ENCODE measurements around the gene MAPKAP1. TPM values are rescaled to one million over a fixed set of nuclear protein-coding genes. Genes with fewer than 3 reads are reported as not detected.

The MAPKAP1 gene
- total and polyA plus RNA-seq, 9 of the 15 experiments (the other 6 are each of a cell fraction or from before 2014, with no cell fraction given): 2.6 to 82.1 (median 61.1) TPM

GRCh38 chr9:125730168-125730567 lies 23.2 kb upstream of the MAPKAP1 start:
- Histone ChIP-seq H3K36me3 (ENCODE audit: control insufficient read depth, insufficient read depth, low read length) (no peaks in the 10 kb centered on the region), H3K4me1 (replicated peaks in 1 of 2; ENCODE audit: control insufficient read depth in 2 of 2, insufficient read depth in 2 of 2, low read length in 2 of 2) (no peaks in the 10 kb centered on the region), H3K79me2 (ENCODE audit: control insufficient read depth, insufficient read depth, low read length) (no peaks in the 10 kb centered on the region), H4K20me1 (replicated peaks; ENCODE audit: control insufficient read depth, insufficient read depth, low read length) (no peaks in the 10 kb centered on the region), H3K4me3 (no peak overlapping the region), H2AFZ (ENCODE audit: low read depth, low read length) (no peak overlapping the region), H3K9ac (ENCODE audit: insufficient read depth in 1 of 2, low read depth in 2 of 2, low read length in 2 of 2) (no peak overlapping the region), H3K9me1 (ENCODE audit: control insufficient read depth, insufficient read depth, low read length) (no peaks in the 10 kb centered on the region), H3K4me2 (ENCODE audit: insufficient read depth, low read length) (no peak overlapping the region), H3K27ac (ENCODE audit: extremely low read depth, low read depth, low read length) (no peak overlapping the region), H3K9me3 (replicated peaks; ENCODE audit: control insufficient read depth, insufficient read depth, low read depth, low read length) (no peaks in the 10 kb centered on the region), H3K27me3 (ENCODE audit: control insufficient read depth in 2 of 2, insufficient read depth in 2 of 2, low read length in 2 of 2) (peaks cover 8 to 11% of the 10 kb centered on the region in 2 experiments; a peak in 4 of 5 replicates)
- TF ChIP-seq MAX (CRISPR knock-in tag; IDR thresholded peaks at IDR 0.05): no peak
- TF ChIP-seq BRD4 (IDR thresholded peaks at IDR 0.05): no peak
- TF ChIP-seq ZFP36 (IDR thresholded peaks at IDR 0.05; ENCODE audit: low read depth, low read length, partially characterized antibody): no peak
- no peak for TF ChIP-seq ADNP (tag; IDR thresholded peaks at IDR 0.05)
- TF ChIP-seq SAFB (IDR thresholded peaks at IDR 0.05; ENCODE audit: borderline replicate concordance, low read depth, low read length): no peak
- no peak for TF ChIP-seq RBM14 (IDR thresholded peaks at IDR 0.05; ENCODE audit: borderline replicate concordance, insufficient read depth, low read depth, low read length)
- no peak for TF ChIP-seq ZNF586 (CRISPR knock-in tag; conservative IDR thresholded peaks at IDR 0.05)
- no peak for TF ChIP-seq CGGBP1 (CRISPR knock-in tag; IDR thresholded peaks at IDR 0.05)
- no peak for TF ChIP-seq STAT5A (IDR thresholded peaks at IDR 0.05; ENCODE audit: borderline replicate concordance, low read length)
- no peak for TF ChIP-seq IRF2 (CRISPR knock-in tag; IDR thresholded peaks at IDR 0.05)
- TF ChIP-seq ATF1 (CRISPR knock-in tag; IDR thresholded peaks at IDR 0.05): no peak
- TF ChIP-seq ATF1 (tag; IDR thresholded peaks at IDR 0.05): no peak
- TF ChIP-seq WHSC1 (IDR thresholded peaks at IDR 0.05; ENCODE audit: low read length): no peak
- TF ChIP-seq SNIP1 (IDR thresholded peaks at IDR 0.05; ENCODE audit: low read depth): no peak
- TF ChIP-seq TBL1XR1 (IDR thresholded peaks at IDR 0.05; ENCODE audit: low read length in 2 of 2): no peak
- no peak for TF ChIP-seq RREB1 (CRISPR knock-in tag; IDR thresholded peaks at IDR 0.05)
- TF ChIP-seq KLF10 (CRISPR knock-in tag; IDR thresholded peaks at IDR 0.05): no peak
- no peak for TF ChIP-seq RFX5 (IDR thresholded peaks at IDR 0.05; ENCODE audit: low read depth, low read length)
- no peak for TF ChIP-seq ETV5 (CRISPR knock-in tag; IDR thresholded peaks at IDR 0.05; ENCODE audit: low read depth)
- WGBS (ENCODE audit: insufficient coverage, low coverage, missing lambda C conversion rate): 2% methylated on average over 2 of the region's 2 CpGs
- FAIRE-seq: no peak
- no peak for ATAC-seq
- POLR2A ChIA-PET: interaction anchor here (0.5 to 1.4 kb wide), 5 partner anchors 9 to 257 kb away, joined by 3 to 4 read pairs (median 3); no protein-coding TSS in a partner anchor
- DNase-seq (ENCODE audit: extremely low read depth in 1 of 4, low spot score in 3 of 4): no peak
- BruUV-seq (replicated peaks): no TSS peak
- CTCF ChIA-PET (ENCODE audit: low intra/inter-chr PET ratio): no interaction called here
- intact Hi-C loops (cut with micrococcal nuclease): no loop called here
- in situ Hi-C loops (cut with MboI): no loop called here

Measured in K562 (cell line).